HEK293T (cell line): ENCODE data around the gene ESPN.

Experiments used
- BHLHE40 ChIP-seq: fragments of 450-650 bp; IDR thresholded peaks from 2 replicates; pipeline ENCODE4 v1.6.1; 2016; ENCODE audit warnings: mild to moderate bottlenecking, moderate library complexity, borderline replicate concordance
- CTBP1 ChIP-seq: fragments of 450-650 bp; IDR thresholded peaks from 2 replicates; pipeline ENCODE4 v1.6.1; 2016; ENCODE audit warnings: borderline replicate concordance
- ELF4 ChIP-seq: fragments of 450-650 bp; IDR thresholded peaks from 2 replicates; pipeline ENCODE4 v1.6.1; 2017; ENCODE audit warnings: antibody characterized with exemption
- FOXA1 ChIP-seq: fragments of 450-650 bp; IDR thresholded peaks from 2 replicates; pipeline ENCODE4 v1.6.1; 2016; ENCODE audit warnings: mild to moderate bottlenecking
- FOXK2 ChIP-seq: fragments of 450-650 bp; IDR thresholded peaks from 2 replicates; pipeline ENCODE4 v1.6.1; 2016; ENCODE audit warnings: mild to moderate bottlenecking
- FOXM1 ChIP-seq: fragments of 450-650 bp; IDR thresholded peaks from 2 replicates; pipeline ENCODE4 v1.6.1; 2017; ENCODE audit warnings: mild to moderate bottlenecking, borderline replicate concordance
- LEF1 ChIP-seq: fragments of 450-650 bp; IDR thresholded peaks from 2 replicates; pipeline ENCODE4 v1.6.1; 2017; ENCODE audit warnings: mild to moderate bottlenecking, borderline replicate concordance
- NFRKB ChIP-seq: fragments of 450-650 bp; IDR thresholded peaks from 2 replicates; pipeline ENCODE4 v1.6.1; 2016; ENCODE audit warnings: mild to moderate bottlenecking, moderate library complexity
- SP1 ChIP-seq: fragments of 450-650 bp; IDR thresholded peaks from 2 replicates; pipeline ENCODE4 v1.6.1; 2017
- SUZ12 ChIP-seq: fragments of 450-650 bp; IDR thresholded peaks from 2 replicates; pipeline ENCODE4 v1.6.1; 2016; ENCODE audit warnings: mild to moderate bottlenecking
- TARDBP ChIP-seq: fragments of 450-650 bp; IDR thresholded peaks from 2 replicates; pipeline ENCODE4 v1.6.1; 2016
- ZNF384 ChIP-seq: fragments of 450-650 bp; IDR thresholded peaks from 2 replicates; pipeline ENCODE4 v1.6.1; 2016

GRCh38 chr1:6408023-6408422 is 16.6 kb upstream of the ESPN start:
- TF ChIP-seq SP1 (no peak), LEF1 (no peak), TARDBP (no peak), FOXK2 (no peak), FOXM1 (no peak), CTBP1 (no peak), SUZ12 (no peak), NFRKB (no peak), ZNF384 (no peak), BHLHE40 (no peak), ELF4 (no peak), FOXA1 (no peak)
